MG63 (cell line): Measurements from ENCODE around the gene SLC12A1. TPM values are rescaled to one million over a fixed set of nuclear protein-coding genes. Genes with fewer than 3 reads are reported as not detected.

ENCODE experiments used
- DNase-seq: peaks from one replicate; pipeline ENCODE4 v3.0.0-alpha.2; 2020
- H3K27me3 ChIP-seq: fragments of 250-450 bp; sonication (Bioruptor Pico); 2 replicates; pipeline ENCODE4 v1.5.1; 2020; ENCODE audit warnings: mild to moderate bottlenecking, moderate library complexity
- H3K36me3 ChIP-seq: fragments of 250-450 bp; sonication (Bioruptor Pico); 2 replicates; pipeline ENCODE4 v1.5.1; 2020; ENCODE audit warnings: mild to moderate bottlenecking, moderate library complexity
- H3K4me3 ChIP-seq: fragments of 250-450 bp; sonication (Bioruptor Pico); 2 replicates; pipeline ENCODE4 v1.5.1; 2020; ENCODE audit warnings: mild to moderate bottlenecking, moderate library complexity
- H3K9me3 ChIP-seq: fragments of 250-450 bp; sonication (Bioruptor Pico); 2 replicates; pipeline ENCODE4 v1.5.1; 2020; ENCODE audit warnings: mild to moderate bottlenecking, moderate library complexity
- total RNA-seq: library from RNA; depleted of rRNA; stranded (reverse); fragments of >200 nt; shearing (Covaris generic); gene quantifications from 2 replicates; pipeline ENCODE4 v1.2.3, GENCODE V29; 2014; ENCODE audit warnings: low replicate concordance

The SLC12A1 gene
- total RNA-seq, 1 experiment from 2014 or later, result not detected

GRCh38 chr15:48282216-48282615, 76.1 kb downstream of the SLC12A1 start:
- Histone ChIP-seq H3K36me3 (no peaks in the 10 kb centered on the region), H3K4me3 (no peak overlapping the region), H3K9me3 (no peaks in the 10 kb centered on the region), H3K27me3 (no peaks in the 10 kb centered on the region; the same call in 1 of the 2 replicates)
- DNase-seq, result no peak

- Histone ChIP-seq H3K27me3 (no peaks in the 10 kb centered on the region; the same call in 1 of the 2 replicates), H3K9me3 (no peaks in the 10 kb centered on the region), H3K4me3 (no peak overlapping the region), H3K36me3 (no peaks in the 10 kb centered on the region)
- peak; percentile 4 for DNase-seq
These were observed 77.5 kb downstream of the SLC12A1 start for GRCh38 chr15:48283396-48284145.

- Histone ChIP-seq H3K36me3 (no peaks in the 10 kb centered on the region), H3K4me3 (no peak overlapping the region), H3K9me3 (no peaks in the 10 kb centered on the region), H3K27me3 (no peaks in the 10 kb centered on the region)
- peak; percentile 74 for DNase-seq
These were observed 79.5 kb downstream of the SLC12A1 start for GRCh38 chr15:48285329-48286214.

DNA sequence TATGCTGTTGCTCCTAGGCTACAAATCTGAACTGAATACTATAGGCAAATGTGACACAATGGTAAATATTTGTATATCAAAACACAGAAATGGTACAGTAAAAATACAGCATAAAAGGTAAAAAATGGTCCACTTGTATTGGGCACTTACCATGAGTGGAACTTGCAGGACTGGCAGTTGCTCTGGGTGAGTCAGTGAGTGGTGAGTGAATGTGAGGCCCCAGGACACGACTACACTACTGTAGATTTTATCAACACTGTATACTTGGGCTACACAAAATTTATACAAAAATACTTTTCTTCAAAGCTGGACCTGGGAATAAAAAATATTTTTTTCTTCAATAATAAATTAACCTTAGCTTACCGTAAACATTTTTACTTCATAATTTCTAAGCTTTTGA, 83.5 kb downstream of the SLC12A1 start:
- Histone ChIP-seq H3K4me3 (no peak overlapping the region), H3K27me3 (no peaks in the 10 kb centered on the region), H3K36me3 (no peaks in the 10 kb centered on the region), H3K9me3 (no peaks in the 10 kb centered on the region)
- DNase-seq, result no peak

DNA sequence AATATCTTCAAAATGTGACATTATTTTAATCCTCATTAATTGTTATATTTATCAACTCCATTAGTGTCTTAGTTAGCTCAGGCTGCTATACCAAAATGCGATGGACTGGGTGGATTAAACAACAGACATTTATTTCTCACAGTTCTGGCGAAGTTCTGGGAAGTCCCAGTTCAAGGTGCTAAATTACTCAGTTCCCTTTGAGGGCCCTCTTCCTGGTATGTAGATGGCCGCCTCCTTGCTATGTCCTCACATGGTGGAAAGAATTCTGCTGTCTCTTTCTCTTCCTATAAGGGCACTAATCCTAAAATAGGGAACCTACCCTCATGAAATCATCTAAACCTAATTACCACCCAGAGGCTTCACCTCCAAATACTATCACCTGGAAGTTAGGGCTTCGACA, 86.4 kb downstream of the SLC12A1 start:
- no peak for DNase-seq
- Histone ChIP-seq H3K9me3 (no peaks in the 10 kb centered on the region), H3K36me3 (no peaks in the 10 kb centered on the region), H3K27me3 (no peaks in the 10 kb centered on the region), H3K4me3 (no peak overlapping the region)

GRCh38 chr15:48297668-48298067, 91.6 kb downstream of the SLC12A1 start:
- DNase-seq, result no peak
- no peak overlapping the region for H3K4me3 ChIP-seq
- no peaks in the 10 kb centered on the region for H3K36me3 ChIP-seq
- no peaks in the 10 kb centered on the region for H3K27me3 ChIP-seq
- H3K9me3 ChIP-seq, result no peaks in the 10 kb centered on the region

- Histone ChIP-seq H3K36me3 (no peaks in the 10 kb centered on the region), H3K27me3 (no peaks in the 10 kb centered on the region), H3K4me3 (no peak overlapping the region), H3K9me3 (no peaks in the 10 kb centered on the region)
- DNase-seq, result no peak
These were observed 92.8 kb downstream of the SLC12A1 start for GRCh38 chr15:48298914-48299313.

DNA sequence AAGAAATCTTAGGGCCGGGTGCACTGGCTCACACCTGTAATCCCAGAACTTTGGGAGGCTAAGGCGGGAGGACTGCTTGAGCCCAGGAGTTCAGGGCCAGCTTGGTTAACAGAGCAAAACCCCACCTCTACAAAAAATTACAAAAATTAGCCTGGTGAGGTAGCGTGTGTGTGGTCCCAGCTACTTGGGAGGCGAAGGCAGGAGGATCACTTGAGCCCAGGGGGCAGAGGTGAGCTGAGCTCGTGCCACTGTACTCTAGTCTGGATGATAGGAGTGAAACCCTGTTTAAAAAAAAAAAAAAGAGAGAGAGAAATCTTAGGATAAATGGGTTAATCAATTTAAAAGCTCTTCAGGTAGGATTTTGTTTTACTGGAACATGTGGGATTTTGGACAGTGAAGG, 93.9 kb downstream of the SLC12A1 start:
- H3K27me3 ChIP-seq, result no peaks in the 10 kb centered on the region
- no peaks in the 10 kb centered on the region for H3K36me3 ChIP-seq
- no peaks in the 10 kb centered on the region for H3K9me3 ChIP-seq
- no peak overlapping the region for H3K4me3 ChIP-seq
- no peak for DNase-seq

GRCh38 chr15:48304398-48304797, 98.3 kb downstream of the SLC12A1 start:
- Histone ChIP-seq H3K36me3 (no peaks in the 10 kb centered on the region), H3K9me3 (no peaks in the 10 kb centered on the region)

GRCh38 chr15:48306639-48307038, 100.5 kb downstream of the SLC12A1 start:
- Histone ChIP-seq H3K4me3 (no peak overlapping the region), H3K36me3 (no peaks in the 10 kb centered on the region), H3K9me3 (no peaks in the 10 kb centered on the region), H3K27me3 (no peaks in the 10 kb centered on the region)
- DNase-seq, result no peak

More at GRCh38 chr15:48304398-48304797, 98.3 kb downstream of the SLC12A1 start:
- H3K27me3 ChIP-seq, result no peaks in the 10 kb centered on the region
- H3K4me3 ChIP-seq, result no peak overlapping the region
- no peak for DNase-seq

GRCh38 chr15:48307586-48307985, 101.5 kb downstream of the SLC12A1 start:
- H3K4me3 ChIP-seq, result no peak overlapping the region
- no peaks in the 10 kb centered on the region for H3K27me3 ChIP-seq
- no peaks in the 10 kb centered on the region for H3K36me3 ChIP-seq
- no peaks in the 10 kb centered on the region for H3K9me3 ChIP-seq
- DNase-seq, result peak; percentile 5

- H3K9me3 ChIP-seq, result no peaks in the 10 kb centered on the region
- DNase-seq, result no peak
- no peaks in the 10 kb centered on the region for H3K36me3 ChIP-seq
- H3K27me3 ChIP-seq, result no peaks in the 10 kb centered on the region
- H3K4me3 ChIP-seq, result no peak overlapping the region
These were observed 103.6 kb downstream of the SLC12A1 start for GRCh38 chr15:48309740-48310139.

DNA sequence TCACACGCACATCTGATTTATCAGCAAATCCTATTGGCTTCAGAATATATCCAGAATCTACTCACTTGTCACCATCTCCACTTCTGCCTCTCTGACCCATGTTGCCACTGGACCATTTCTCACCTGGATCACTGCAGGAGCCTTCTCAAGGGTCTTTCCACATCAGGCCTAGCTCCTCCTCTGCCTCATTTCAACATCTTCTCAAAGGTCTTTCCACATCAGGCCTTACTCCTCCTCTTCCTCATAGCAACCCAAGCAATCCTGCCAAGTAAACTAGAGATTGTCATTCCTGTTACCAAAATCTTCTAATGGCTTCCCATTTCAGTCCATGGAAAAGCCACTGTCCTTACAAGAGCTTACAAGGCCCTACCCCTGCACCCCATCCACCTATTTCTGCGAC, 107.1 kb downstream of the SLC12A1 start:
- DNase-seq, result no peak
- no peaks in the 10 kb centered on the region for H3K9me3 ChIP-seq

DNA sequence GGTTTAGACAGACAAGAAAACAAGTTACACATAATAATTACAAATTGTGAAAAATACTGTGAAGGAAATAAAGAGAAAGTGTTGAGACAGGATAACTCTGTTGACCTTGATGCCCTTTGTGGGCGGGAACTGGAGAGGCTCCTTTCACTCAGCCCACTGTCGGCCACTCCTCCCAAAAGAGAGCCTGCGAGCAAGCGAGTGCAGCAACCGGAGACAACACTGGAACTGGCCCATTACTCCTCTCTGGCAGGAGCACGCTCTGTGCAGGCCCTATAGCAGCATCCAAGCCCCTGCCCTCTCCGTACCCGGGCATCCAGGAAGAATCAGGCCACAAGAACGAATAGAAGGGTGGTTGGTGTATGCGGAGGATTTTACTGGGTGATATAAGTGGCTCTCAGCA, 108.9 kb downstream of the SLC12A1 start:
- Histone ChIP-seq H3K36me3 (no peaks in the 10 kb centered on the region), H3K27me3 (no peaks in the 10 kb centered on the region), H3K9me3 (no peaks in the 10 kb centered on the region), H3K4me3 (no peak overlapping the region)
- DNase-seq, result no peak

More for the DNA sequence above, 107.1 kb downstream of the SLC12A1 start:
- Histone ChIP-seq H3K27me3 (no peaks in the 10 kb centered on the region), H3K36me3 (no peaks in the 10 kb centered on the region), H3K4me3 (no peak overlapping the region)

DNA sequence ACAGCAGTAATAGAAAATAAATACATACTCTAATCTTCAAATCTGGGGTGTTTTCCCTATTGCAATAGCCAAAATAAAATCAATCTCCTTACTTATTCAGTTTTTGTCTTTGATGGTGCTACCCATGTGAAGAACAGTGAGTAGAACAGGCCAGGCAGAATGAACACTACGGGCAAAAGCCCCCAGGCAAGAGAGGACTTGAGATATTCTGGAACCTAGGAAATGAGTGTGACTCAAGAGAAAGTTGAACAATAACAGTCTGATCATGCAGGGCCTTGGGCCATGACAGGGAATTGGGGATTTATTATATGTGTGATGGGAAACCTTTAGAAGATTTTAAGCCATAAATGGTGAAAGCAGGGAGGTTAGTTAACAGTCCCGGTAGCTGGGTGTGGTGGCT, 111.1 kb downstream of the SLC12A1 start:
- no peaks in the 10 kb centered on the region for H3K9me3 ChIP-seq
- no peak overlapping the region for H3K4me3 ChIP-seq
- no peaks in the 10 kb centered on the region for H3K36me3 ChIP-seq
- no peaks in the 10 kb centered on the region for H3K27me3 ChIP-seq
- DNase-seq, result no peak

DNA sequence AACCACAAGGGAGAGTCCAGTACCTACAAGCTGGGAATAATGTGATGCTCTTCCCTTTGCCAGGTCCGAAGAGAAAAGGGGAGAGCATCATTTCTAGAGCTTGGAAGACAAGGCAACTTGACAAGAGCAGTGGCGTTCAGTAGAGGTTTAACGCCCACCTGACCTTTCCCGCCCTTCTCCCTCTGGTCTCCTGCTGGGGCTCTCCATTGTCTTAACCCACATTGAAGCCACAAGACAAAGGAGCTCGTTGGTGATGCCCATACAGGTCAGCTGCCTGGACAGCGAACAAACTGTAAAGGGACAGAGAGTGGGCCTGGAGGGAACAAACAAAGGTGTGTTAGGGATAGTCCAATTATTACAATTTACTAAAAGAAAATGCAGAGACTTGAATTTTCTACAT, 112.0 kb downstream of the SLC12A1 start:
- Histone ChIP-seq H3K9me3 (no peaks in the 10 kb centered on the region), H3K27me3 (no peaks in the 10 kb centered on the region), H3K36me3 (no peaks in the 10 kb centered on the region), H3K4me3 (no peak overlapping the region)
- DNase-seq, result no peak

GRCh38 chr15:48323294-48323693, 117.2 kb downstream of the SLC12A1 start:
- no peak for DNase-seq
- Histone ChIP-seq H3K9me3 (no peaks in the 10 kb centered on the region), H3K27me3 (no peaks in the 10 kb centered on the region), H3K4me3 (no peak overlapping the region), H3K36me3 (no peaks in the 10 kb centered on the region)

DNA sequence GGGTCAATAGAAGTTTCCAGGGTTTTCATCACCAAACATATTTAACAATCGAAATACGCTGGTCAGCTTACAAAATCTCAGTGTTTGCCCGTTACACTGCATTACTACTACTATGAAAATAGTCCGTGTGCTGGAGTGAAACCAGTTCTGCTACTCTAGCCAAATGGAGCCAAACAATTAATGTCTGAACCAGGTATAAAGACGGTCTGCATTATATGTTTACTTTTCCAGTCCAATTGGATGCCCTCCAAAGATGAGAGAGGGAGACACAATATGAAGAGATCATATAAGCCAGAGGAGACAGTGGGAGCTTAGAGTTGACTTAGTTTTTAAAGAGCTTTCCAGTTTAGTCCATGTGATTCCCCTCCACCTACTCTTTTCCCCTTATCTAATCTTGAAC, 118.8 kb downstream of the SLC12A1 start:
- H3K4me3 ChIP-seq, result no peak overlapping the region
- no peaks in the 10 kb centered on the region for H3K9me3 ChIP-seq
- no peaks in the 10 kb centered on the region for H3K36me3 ChIP-seq
- no peaks in the 10 kb centered on the region for H3K27me3 ChIP-seq
- no peak for DNase-seq
